KMS-11 (cell line): ENCODE measurements around the gene ETDC.

Source experiments
- H2AFZ ChIP-seq: fragments of 200-600 bp; sonication (generic); 2 replicates; pipeline ENCODE4 v1.6.1; 2016; ENCODE audit warnings: antibody characterized with exemption, mixed run types, low read depth
- H3K27ac ChIP-seq: fragments of 200-600 bp; sonication (generic); 2 replicates; pipeline ENCODE4 v1.6.1; 2016; ENCODE audit warnings: mild to moderate bottlenecking, mixed run types
- H3K27me3 ChIP-seq: fragments of 200-600 bp; sonication (generic); 2 replicates; pipeline ENCODE4 v1.6.1; 2017; ENCODE audit warnings: mild to moderate bottlenecking, low read depth, mixed run types, moderate library complexity; ENCODE audit not compliant: insufficient read depth
- H3K36me3 ChIP-seq: fragments of 200-600 bp; sonication (generic); 2 replicates; pipeline ENCODE4 v1.6.1; 2017; ENCODE audit warnings: mild to moderate bottlenecking, mixed run types; ENCODE audit not compliant: insufficient read depth
- H3K4me1 ChIP-seq: fragments of 200-600 bp; sonication (generic); 2 replicates; pipeline ENCODE4 v1.6.1; 2016; ENCODE audit warnings: mild to moderate bottlenecking, low read depth, mixed run types; ENCODE audit not compliant: poor library complexity, severe bottlenecking
- H3K4me2 ChIP-seq: fragments of 200-600 bp; sonication (generic); 2 replicates; pipeline ENCODE4 v1.7.0; 2016; ENCODE audit warnings: mild to moderate bottlenecking, mixed run types
- H3K4me3 ChIP-seq: fragments of 200-600 bp; sonication (generic); IDR thresholded peaks from 2 replicates; pipeline ENCODE4 v1.6.1; 2017; ENCODE audit warnings: low read depth, low read length, mixed read lengths; ENCODE audit not compliant: insufficient read depth
- H3K79me2 ChIP-seq: fragments of 200-600 bp; sonication (generic); 2 replicates; pipeline ENCODE4 v1.6.1; 2016; ENCODE audit warnings: low read depth, mixed run types; ENCODE audit not compliant: insufficient read depth
- H3K9ac ChIP-seq: fragments of 200-600 bp; sonication (generic); 2 replicates; pipeline ENCODE4 v1.6.1; 2016; ENCODE audit warnings: mild to moderate bottlenecking, mixed run types
- H4K20me1 ChIP-seq: fragments of 200-600 bp; sonication (generic); 2 replicates; pipeline ENCODE4 v1.6.1; 2016; ENCODE audit warnings: mild to moderate bottlenecking, mixed run types; ENCODE audit not compliant: insufficient read depth
- CTCF ChIP-seq: fragments of 200-600 bp; sonication (generic); conservative IDR thresholded peaks from 2 replicates; pipeline ENCODE4 v1.6.1; 2017; ENCODE audit warnings: low read depth, mild to moderate bottlenecking, antibody characterized with exemption, low read length, moderate library complexity, mixed read lengths

ETDC gene

DNA sequence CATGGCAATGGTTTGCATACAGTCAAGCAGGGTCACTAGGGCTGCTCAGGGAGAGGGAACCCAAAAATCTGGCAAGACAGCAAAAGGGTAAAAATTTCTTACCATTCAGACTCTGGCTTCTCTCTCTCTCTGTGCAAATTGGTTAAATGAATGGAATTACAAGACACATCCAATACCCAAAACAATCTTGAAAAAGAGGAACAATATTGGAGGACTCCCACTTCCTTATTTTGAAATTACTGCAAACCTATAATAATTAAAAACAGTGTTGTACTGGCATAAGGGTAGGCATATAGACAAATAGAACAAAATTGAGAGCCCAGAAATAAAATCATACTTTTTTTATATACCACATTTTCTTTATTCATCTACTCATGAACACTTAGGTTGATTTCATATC is 33.3 kb upstream of the ETDC start:
- Histone ChIP-seq H3K4me2 (no peak overlapping the region), H4K20me1 (no peaks in the 10 kb centered on the region), H3K27ac (no peak overlapping the region), H3K27me3 (no peaks in the 10 kb centered on the region), H2AFZ (no peak overlapping the region), H3K4me1 (no peaks in the 10 kb centered on the region), H3K36me3 (no peaks in the 10 kb centered on the region), H3K79me2 (no peaks in the 10 kb centered on the region), H3K4me3 (no peak overlapping the region), H3K9ac (no peak overlapping the region)
- no peak for TF ChIP-seq CTCF

DNA sequence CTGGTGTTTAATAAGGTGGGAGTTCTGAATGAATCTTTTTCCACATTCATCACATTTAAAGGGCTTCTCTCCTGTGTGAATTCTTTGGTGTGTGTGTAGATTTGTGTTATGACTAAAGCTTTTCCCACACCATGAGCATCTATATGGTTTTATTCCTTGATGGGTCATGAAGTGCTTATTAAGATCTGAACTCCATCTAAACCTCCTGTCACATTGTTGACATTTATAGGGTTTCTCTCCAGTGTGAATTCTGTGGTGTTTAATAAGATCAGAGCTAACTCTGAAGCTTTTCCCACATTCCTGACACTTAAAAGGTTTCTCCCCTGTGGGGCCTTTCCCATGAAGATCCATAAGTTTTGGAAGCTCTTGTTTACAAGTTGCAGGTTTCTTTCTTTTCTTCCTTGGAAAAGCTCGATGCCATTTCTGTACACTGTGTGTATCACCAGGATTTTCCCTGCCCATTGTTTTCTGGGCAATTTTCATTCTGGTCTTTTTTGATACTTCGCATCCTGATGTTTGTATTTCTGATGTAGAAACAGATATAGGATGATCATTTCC is 21.9 kb upstream of the ETDC start:
- TF ChIP-seq CTCF = no peak
- Histone ChIP-seq H3K9ac (no peak overlapping the region), H3K4me3 (no peak overlapping the region)

GRCh38 chrX:135295238-135295943 is 13.9 kb upstream of the ETDC start:
- Histone ChIP-seq H3K27ac (no peak overlapping the region), H3K79me2 (no peaks in the 10 kb centered on the region), H2AFZ (no peak overlapping the region), H3K36me3 (no peaks in the 10 kb centered on the region), H3K9ac (no peak overlapping the region), H3K4me3 (no peak overlapping the region), H3K27me3 (no peaks in the 10 kb centered on the region), H4K20me1 (no peaks in the 10 kb centered on the region), H3K4me1 (no peaks in the 10 kb centered on the region), H3K4me2 (no peak overlapping the region)
- TF ChIP-seq CTCF = no peak

More for the DNA sequence above, 21.9 kb upstream of the ETDC start:
- Histone ChIP-seq H3K27ac (no peak overlapping the region), H3K79me2 (no peaks in the 10 kb centered on the region), H3K27me3 (no peaks in the 10 kb centered on the region), H3K36me3 (no peaks in the 10 kb centered on the region), H3K4me2 (no peak overlapping the region), H3K4me1 (no peaks in the 10 kb centered on the region), H4K20me1 (no peaks in the 10 kb centered on the region), H2AFZ (no peak overlapping the region)

GRCh38 chrX:135295944-135296305 is 13.4 kb upstream of the ETDC start:
- no peaks in the 10 kb centered on the region for H3K4me1 ChIP-seq
- H3K79me2 ChIP-seq = no peaks in the 10 kb centered on the region
- H3K4me2 ChIP-seq = no peak overlapping the region
- H2AFZ ChIP-seq = no peak overlapping the region
- H3K36me3 ChIP-seq = no peaks in the 10 kb centered on the region
- H4K20me1 ChIP-seq = no peaks in the 10 kb centered on the region
- H3K27ac ChIP-seq = no peak overlapping the region
- no peak overlapping the region for H3K9ac ChIP-seq
- TF ChIP-seq CTCF = no peak
- no peaks in the 10 kb centered on the region for H3K27me3 ChIP-seq
- no peak overlapping the region for H3K4me3 ChIP-seq
